ENCODE measurements around the gene SLCO4A1. TPM values are rescaled to one million over a fixed set of nuclear protein-coding genes. Genes with fewer than 3 reads are reported as not detected.
A peak's percentile ranks its signal among the peaks of the same experiment; 100 is the strongest.

Gene SLCO4A1
- total RNA-seq, 2 donors from 2014 or later: 2.9 to 5.0 TPM

GRCh38 chr20:62670156-62670555, 27.9 kb downstream of the SLCO4A1 start:
- no peak for TF ChIP-seq CTCF (conservative IDR thresholded peaks at IDR 0.05)
- Mint-ChIP-seq H3K4me3 (no peak overlapping the region), H3K27me3 (ENCODE audit: insufficient read depth) (no peaks in the 10 kb centered on the region), H3K27ac (no peak overlapping the region), H3K36me3 (ENCODE audit: low read depth) (no peaks in the 10 kb centered on the region), H3K9me3 (no peaks in the 10 kb centered on the region), H3K4me1 (no peaks in the 10 kb centered on the region)
- Histone ChIP-seq H3K4me3 (ENCODE audit: low read length) (no peak overlapping the region), H3K27me3 (ENCODE audit: control insufficient read depth, insufficient read depth, low read length, poor library complexity, severe bottlenecking) (no peaks in the 10 kb centered on the region), H3K9me3 (ENCODE audit: control insufficient read depth, low read length) (no peaks in the 10 kb centered on the region), H3K9ac (ENCODE audit: extremely low read depth, low read length, poor library complexity, severe bottlenecking) (no peak overlapping the region), H3K4me1 (ENCODE audit: control insufficient read depth, insufficient read depth, low read length) (no peaks in the 10 kb centered on the region), H3K27ac (ENCODE audit: low read depth, low read length) (no peak overlapping the region), H3K36me3 (ENCODE audit: control insufficient read depth, insufficient read depth, low read length) (no peaks in the 10 kb centered on the region)
- WGBS, 2 experiments (ENCODE audit: insufficient coverage in 1 of 2, insufficient read length in 1 of 2): 92 to 95% methylated on average over 5 to 14 of the region's 14 CpGs
- DNase-seq: no peak

- Mint-ChIP-seq H3K4me1 (no peaks in the 10 kb centered on the region), H3K9me3 (no peaks in the 10 kb centered on the region), H3K27me3 (ENCODE audit: insufficient read depth) (no peaks in the 10 kb centered on the region), H3K36me3 (ENCODE audit: low read depth) (no peaks in the 10 kb centered on the region), H3K4me3 (no peak overlapping the region), H3K27ac (no peak overlapping the region)
- TF ChIP-seq CTCF (conservative IDR thresholded peaks at IDR 0.05): no peak
- Histone ChIP-seq H3K36me3 (ENCODE audit: control insufficient read depth, insufficient read depth, low read length) (no peaks in the 10 kb centered on the region), H3K27ac (ENCODE audit: low read depth, low read length) (no peak overlapping the region), H3K4me1 (ENCODE audit: control insufficient read depth, insufficient read depth, low read length) (no peaks in the 10 kb centered on the region), H3K9me3 (ENCODE audit: control insufficient read depth, low read length) (no peaks in the 10 kb centered on the region), H3K27me3 (ENCODE audit: control insufficient read depth, insufficient read depth, low read length, poor library complexity, severe bottlenecking) (no peaks in the 10 kb centered on the region), H3K9ac (ENCODE audit: extremely low read depth, low read length, poor library complexity, severe bottlenecking) (no peak overlapping the region), H3K4me3 (ENCODE audit: low read length) (no peak overlapping the region)
- no peak for DNase-seq
- WGBS, 2 experiments (ENCODE audit: insufficient coverage in 1 of 2, insufficient read length in 1 of 2): 94 to 97% methylated on average over 16 to 17 of the region's 17 CpGs
Observed at GRCh38 chr20:62670998-62671397, 28.7 kb downstream of the SLCO4A1 start.

GRCh38 chr20:62671765-62672164, 29.5 kb downstream of the SLCO4A1 start:
- no peaks in the 10 kb centered on the region for H3K27me3 Mint-ChIP-seq (ENCODE audit: insufficient read depth)
- Histone ChIP-seq H3K27me3 (ENCODE audit: control insufficient read depth, insufficient read depth, low read length, poor library complexity, severe bottlenecking) (no peaks in the 10 kb centered on the region), H3K9ac (ENCODE audit: extremely low read depth, low read length, poor library complexity, severe bottlenecking) (no peak overlapping the region), H3K27ac (ENCODE audit: low read depth, low read length) (peak overlapping the region; percentile 32), H3K4me3 (ENCODE audit: low read length) (no peak overlapping the region), H3K9me3 (ENCODE audit: control insufficient read depth, low read length) (no peaks in the 10 kb centered on the region), H3K4me1 (ENCODE audit: control insufficient read depth, insufficient read depth, low read length) (no peaks in the 10 kb centered on the region), H3K36me3 (ENCODE audit: control insufficient read depth, insufficient read depth, low read length) (no peaks in the 10 kb centered on the region)
- no peaks in the 10 kb centered on the region for H3K9me3 Mint-ChIP-seq
- H3K4me3 Mint-ChIP-seq: no peak overlapping the region
- DNase-seq: no peak
- H3K27ac Mint-ChIP-seq: no peak overlapping the region
- H3K36me3 Mint-ChIP-seq (ENCODE audit: low read depth): no peaks in the 10 kb centered on the region
- no peaks in the 10 kb centered on the region for H3K4me1 Mint-ChIP-seq
- 93 to 95% methylated on average over 9 to 15 of the region's 15 CpGs for WGBS, 2 experiments (ENCODE audit: insufficient coverage in 1 of 2, insufficient read length in 1 of 2)
- TF ChIP-seq CTCF (conservative IDR thresholded peaks at IDR 0.05): no peak
